Thyroid gland (tissue), 4 donors: ENCODE results near the gene KRT39.

ENCODE experiments used
- CTCF ChIP-seq, 6 experiments: fragments of 200-600 bp in 3 of 6; fragments of 450-650 bp in 3 of 6; sonication (generic) in 3 of 6; IDR thresholded peaks; one replicate each; pipeline ENCODE4 v1.5.1; 2016 to 2019; ENCODE audit warnings: antibody characterized with exemption in 6 of 6, mild to moderate bottlenecking in 2 of 6, inconsistent platforms in 1 of 6, moderate library complexity in 1 of 6
- POLR2A ChIP-seq, 2 donors: fragments of 450-650 bp; IDR thresholded peaks; one replicate each; pipeline ENCODE4 v1.6.1; 2017; ENCODE audit warnings: antibody characterized with exemption in 2 of 2, mild to moderate bottlenecking in 2 of 2, moderate library complexity in 1 of 2

GRCh38 chr17:40936976-40937375 lies 29.8 kb downstream of the KRT39 start:
- TF ChIP-seq CTCF (IDR thresholded peaks at IDR 0.05) (no peak), POLR2A (IDR thresholded peaks at IDR 0.05) (no peak)
